ENCODE results near the gene BCL2. TPM values are rescaled to one million over a fixed set of nuclear protein-coding genes. Genes with fewer than 3 reads are reported as not detected.

Gene BCL2
- total and polyA plus RNA-seq, 4 experiments from 2014 or later: 28.5 to 50.4 (median 41.8) TPM

DNA sequence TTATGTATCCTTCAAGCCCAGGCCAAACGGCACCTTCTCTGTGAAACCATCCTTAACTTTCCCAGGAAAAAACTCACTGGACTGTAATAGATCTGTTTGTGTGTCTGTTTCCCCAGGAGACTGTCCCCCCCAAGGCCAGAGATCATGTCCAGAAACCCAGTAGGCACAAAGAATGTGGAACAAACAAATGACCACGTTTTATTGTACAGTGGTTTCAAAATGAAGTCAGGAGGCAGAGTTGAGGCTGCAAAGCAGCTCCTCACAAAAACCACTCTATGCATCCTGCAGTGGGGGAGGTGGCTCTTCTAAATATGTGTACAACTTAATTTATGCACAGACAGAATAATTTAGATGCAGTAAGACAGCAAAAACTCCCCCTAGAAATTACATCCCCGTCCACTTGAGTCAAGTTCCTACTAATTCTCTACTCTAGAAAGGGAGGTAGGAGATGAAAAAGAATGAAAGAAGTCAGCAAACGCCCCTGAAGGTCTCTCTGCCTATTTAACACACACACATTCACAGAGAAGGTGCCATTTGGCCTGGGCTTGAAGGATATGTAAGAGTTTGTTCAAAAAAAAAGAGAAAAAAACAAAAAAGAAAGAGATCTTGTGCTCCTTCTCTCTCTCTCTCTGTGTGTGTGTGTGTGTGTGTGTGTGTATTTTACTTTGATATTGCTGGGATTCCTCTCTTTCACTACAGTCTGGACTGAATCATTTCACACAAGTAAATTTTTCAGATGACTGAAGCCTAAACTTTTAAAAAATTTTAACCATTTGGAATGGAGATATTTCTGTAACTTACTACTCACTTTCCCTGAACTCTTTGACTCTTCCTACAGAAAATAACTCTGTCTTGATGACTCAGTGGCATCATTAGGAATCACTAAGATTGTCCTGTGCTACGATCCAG, 19.5 kb downstream of the BCL2 start:
- Mint-ChIP-seq H3K9me3 (no peaks in the 10 kb centered on the region), H3K27me3 (no peaks in the 10 kb centered on the region), H3K4me3 (peak overlapping the region; percentile 20 to 87 (median 76)), H3K27ac (peak overlapping the region; percentile 87 to 96 (median 93)), H3K36me3 (peaks cover 42 to 59% of the 10 kb centered on the region in 2 donors), H3K4me1 (peaks cover 64 to 92% (median 73%) of the 10 kb centered on the region in 4 donors)
- CTCF ChIA-PET (ENCODE audit: partially characterized antibody): interaction anchor here (0.6 to 5.2 kb wide), 10 partner anchors 10 to 165 kb away, joined by 3 to 57 read pairs (median 5); partner anchors contain the start of gene BCL2
- Histone ChIP-seq H3K9me3 (ENCODE audit: control insufficient read depth in 1 of 2, low read length in 2 of 2) (no peaks in the 10 kb centered on the region), H3K27ac (ENCODE audit: low read depth, low read length) (peak overlapping the region; percentile 22), H3K36me3 (ENCODE audit: insufficient read depth, low read length) (peaks cover 4% of the 10 kb centered on the region), H3K4me1 (ENCODE audit: insufficient read depth, low read length) (peaks cover 90% of the 10 kb centered on the region), H3K27me3 (ENCODE audit: insufficient read depth, low read length) (no peaks in the 10 kb centered on the region), H3K4me3 (ENCODE audit: low read length in 2 of 2) (no peak overlapping the region)
- POLR2A ChIA-PET (ENCODE audit: partially characterized antibody): interaction anchor here (0.6 to 11.8 kb wide), 17 partner anchors 7 to 166 kb away, joined by 3 to 137 read pairs (median 11); partner anchors contain the start of gene BCL2
- intact Hi-C loops (cut with micrococcal nuclease): loop anchor here (1.0 kb wide), 1 partner anchor 9 kb away; no protein-coding TSS in a partner anchor
- peak in 2 of 5 donors; percentile 21 to 53 for DNase-seq

DNA sequence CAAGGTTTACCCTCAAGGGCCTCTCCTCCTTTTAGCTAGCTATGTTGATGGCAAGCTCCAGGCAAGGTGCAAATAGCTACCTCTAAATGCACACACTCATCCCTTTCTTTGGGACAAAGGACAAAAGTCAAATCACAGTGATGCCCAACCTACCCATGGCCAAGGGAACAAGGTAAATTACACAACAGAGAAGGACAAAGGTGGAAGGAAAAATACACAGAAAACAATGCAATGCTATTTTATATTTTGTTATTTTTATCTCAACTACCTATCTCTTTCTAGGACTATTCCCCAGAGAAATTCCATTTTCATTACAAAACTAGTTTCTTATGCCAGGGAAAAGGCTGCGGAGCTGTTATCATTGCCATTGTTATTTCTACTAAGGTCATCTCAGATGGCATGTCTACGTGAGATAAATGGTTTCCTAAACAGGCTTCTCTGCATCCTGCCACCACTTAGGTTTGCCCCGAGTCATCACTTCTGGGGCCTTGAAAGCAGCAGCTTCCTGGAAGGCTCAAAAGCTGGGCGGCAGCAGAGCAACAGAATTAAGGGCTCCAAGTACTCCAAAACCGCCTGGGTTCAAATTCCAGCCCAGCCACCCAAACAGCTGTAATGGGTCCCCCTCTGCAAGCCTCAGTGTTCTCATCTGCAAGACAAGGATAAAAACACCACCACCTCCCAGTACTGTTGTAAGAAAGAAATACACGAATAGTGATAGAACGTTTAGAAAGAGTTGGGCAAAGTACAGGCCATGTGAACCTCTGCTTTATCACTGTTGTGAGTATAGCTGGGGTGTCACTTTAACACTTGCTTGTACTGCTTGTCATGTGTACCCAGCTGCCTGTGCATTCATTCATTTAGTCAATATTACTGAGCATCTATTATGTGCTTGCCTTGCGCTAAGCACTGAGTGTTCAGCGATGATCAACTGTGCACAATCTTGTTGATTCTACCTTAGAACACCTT, 20.9 kb downstream of the BCL2 start:
- peak overlapping the region; percentile 60 to 87 (median 75) for H3K4me3 Mint-ChIP-seq
- H3K9me3 Mint-ChIP-seq: no peaks in the 10 kb centered on the region
- no peaks in the 10 kb centered on the region for H3K27me3 Mint-ChIP-seq
- Histone ChIP-seq H3K9me3 (ENCODE audit: control insufficient read depth in 1 of 2, low read length in 2 of 2) (no peaks in the 10 kb centered on the region), H3K4me3 (ENCODE audit: low read length in 2 of 2) (peak overlapping the region in 1 of 2 donors; percentile 1), H3K27me3 (ENCODE audit: insufficient read depth, low read length) (no peaks in the 10 kb centered on the region), H3K4me1 (ENCODE audit: insufficient read depth, low read length) (peaks cover 82% of the 10 kb centered on the region), H3K36me3 (ENCODE audit: insufficient read depth, low read length) (peaks cover 4% of the 10 kb centered on the region), H3K27ac (ENCODE audit: low read depth, low read length) (peak overlapping the region; percentile 28)
- intact Hi-C loops (cut with micrococcal nuclease): loop anchor here (1.0 kb wide), 2 partner anchors 7 to 18 kb away; no protein-coding TSS in a partner anchor
- H3K4me1 Mint-ChIP-seq: peaks cover 63 to 80% (median 67%) of the 10 kb centered on the region in 4 donors
- ChIA-PET POLR2A (ENCODE audit: partially characterized antibody) (interaction anchor here (0.8 to 11.8 kb wide), 22 partner anchors 9 to 164 kb away, joined by 3 to 137 read pairs (median 6); partner anchors contain the start of gene BCL2), CTCF (ENCODE audit: partially characterized antibody) (interaction anchor here (1.0 to 5.2 kb wide), 12 partner anchors 8 to 144 kb away, joined by 3 to 57 read pairs (median 5); partner anchors contain the start of gene BCL2)
- H3K27ac Mint-ChIP-seq: peak overlapping the region; percentile 87 to 97 (median 93)
- H3K36me3 Mint-ChIP-seq: peaks cover 46 to 62% of the 10 kb centered on the region in 2 donors
- peak in 3 of 5 donors; percentile 39 to 41 (median 41) for DNase-seq

DNA sequence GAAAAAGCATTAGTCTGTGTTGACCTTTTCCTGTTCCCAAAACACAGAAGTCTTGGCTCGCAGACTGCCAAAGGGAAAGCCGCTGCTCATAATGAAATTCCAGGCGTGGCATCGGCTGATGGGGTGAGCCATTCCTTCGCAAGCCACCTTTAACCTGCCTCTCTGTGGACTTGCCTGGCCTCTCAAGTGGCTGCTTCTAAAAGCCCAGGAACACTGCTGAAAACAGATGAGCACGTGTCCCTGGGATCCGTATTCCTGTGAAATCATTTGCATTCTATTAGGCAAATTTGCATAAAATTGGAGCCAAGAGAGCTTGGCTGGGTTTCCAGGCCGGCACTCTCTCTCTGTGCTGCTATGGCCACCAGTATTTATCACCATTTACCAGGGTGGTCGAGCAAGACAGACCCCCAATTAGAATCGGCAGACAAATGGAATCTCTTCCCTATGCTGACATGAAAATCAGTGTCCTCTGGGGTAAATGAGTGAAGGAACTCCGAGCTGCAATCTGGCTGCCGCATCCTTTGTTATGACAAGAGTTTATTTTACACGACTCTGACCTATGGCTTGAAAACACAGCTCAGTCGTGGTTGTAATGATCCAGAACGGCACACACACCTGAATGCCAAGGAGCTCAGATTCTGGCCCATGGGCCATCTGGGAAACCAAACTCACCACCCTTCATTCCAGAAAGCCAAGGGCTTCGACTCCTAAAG, 21.7 kb downstream of the BCL2 start:
- H3K9me3 ChIP-seq (ENCODE audit: control insufficient read depth in 1 of 2, low read length in 2 of 2): no peaks in the 10 kb centered on the region
- H3K27me3 ChIP-seq (ENCODE audit: insufficient read depth, low read length): no peaks in the 10 kb centered on the region
- Mint-ChIP-seq H3K4me3 (peak overlapping the region in 2 of 8 donors; percentile 30 to 78), H3K27ac (peak overlapping the region; percentile 33 to 96 (median 93)), H3K4me1 (peaks cover 59 to 72% (median 67%) of the 10 kb centered on the region in 4 donors), H3K27me3 (no peaks in the 10 kb centered on the region), H3K36me3 (peaks cover 53 to 66% of the 10 kb centered on the region in 2 donors), H3K9me3 (no peaks in the 10 kb centered on the region)
- no peak overlapping the region for H3K4me3 ChIP-seq (ENCODE audit: low read length in 2 of 2)
- ChIA-PET POLR2A (ENCODE audit: partially characterized antibody) (interaction anchor here (0.8 to 11.8 kb wide), 18 partner anchors 8 to 145 kb away, joined by 3 to 137 read pairs (median 6); partner anchors contain the start of gene BCL2), CTCF (ENCODE audit: partially characterized antibody) (interaction anchor here (1.0 to 5.2 kb wide), 9 partner anchors 10 to 143 kb away, joined by 3 to 57 read pairs (median 7); partner anchors contain the start of gene BCL2)
- no peak for DNase-seq
- peaks cover 4% of the 10 kb centered on the region for H3K36me3 ChIP-seq (ENCODE audit: insufficient read depth, low read length)
- peaks cover 82% of the 10 kb centered on the region for H3K4me1 ChIP-seq (ENCODE audit: insufficient read depth, low read length)
- intact Hi-C loops (cut with micrococcal nuclease): loop anchor here (1.0 kb wide), 1 partner anchor 18 kb away; no protein-coding TSS in a partner anchor
- H3K27ac ChIP-seq (ENCODE audit: low read depth, low read length): peak overlapping the region; percentile 28

DNA sequence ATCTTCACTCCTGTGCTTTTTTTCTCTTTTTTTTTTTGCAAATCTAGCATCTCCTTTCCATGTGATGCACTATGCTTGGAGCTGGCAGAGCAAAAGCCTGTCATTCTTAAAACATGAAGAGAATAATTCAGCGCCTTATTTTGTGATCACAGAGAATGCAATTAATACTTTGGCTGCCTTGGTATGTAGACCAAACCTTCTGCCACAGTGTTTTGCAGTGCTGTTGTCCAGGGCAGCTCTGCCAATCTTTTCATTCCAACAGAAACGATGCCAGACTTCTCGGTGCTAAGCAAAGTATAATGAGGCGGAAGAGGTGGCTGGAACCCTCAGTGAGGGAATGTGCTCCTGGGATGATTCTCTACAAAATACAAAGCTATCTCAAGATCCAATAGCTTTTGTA, 25.6 kb downstream of the BCL2 start:
- no peak for DNase-seq
- intact Hi-C loops (cut with micrococcal nuclease): no loop called here
- Mint-ChIP-seq H3K4me3 (peak overlapping the region in 5 of 8 donors; percentile 11 to 64 (median 23)), H3K36me3 (peaks cover 34 to 51% of the 10 kb centered on the region in 2 donors), H3K9me3 (peaks cover 0 to 2% (median 0%) of the 10 kb centered on the region in 8 donors), H3K4me1 (peaks cover 20 to 65% (median 49%) of the 10 kb centered on the region in 4 donors), H3K27me3 (no peaks in the 10 kb centered on the region), H3K27ac (peak overlapping the region in 6 of 7 donors; percentile 5 to 86 (median 72))
- H3K9me3 ChIP-seq (ENCODE audit: control insufficient read depth in 1 of 2, low read length in 2 of 2): no peaks in the 10 kb centered on the region
- CTCF ChIA-PET (ENCODE audit: partially characterized antibody): interaction anchor here (0.6 to 9.8 kb wide), 4 partner anchors 24 to 139 kb away, joined by 3 to 93 read pairs (median 4); partner anchors contain the start of gene BCL2
- POLR2A ChIA-PET (ENCODE audit: partially characterized antibody): interaction anchor here (0.6 to 8.5 kb wide), 11 partner anchors 8 to 139 kb away, joined by 3 to 83 read pairs (median 6); partner anchors contain the start of gene BCL2
- H3K27ac ChIP-seq (ENCODE audit: low read depth, low read length): no peak overlapping the region
- H3K36me3 ChIP-seq (ENCODE audit: insufficient read depth, low read length): peaks cover 8% of the 10 kb centered on the region
- peaks cover 82% of the 10 kb centered on the region for H3K4me1 ChIP-seq (ENCODE audit: insufficient read depth, low read length)
- H3K27me3 ChIP-seq (ENCODE audit: insufficient read depth, low read length): no peaks in the 10 kb centered on the region
- H3K4me3 ChIP-seq (ENCODE audit: low read length in 2 of 2): no peak overlapping the region

DNA sequence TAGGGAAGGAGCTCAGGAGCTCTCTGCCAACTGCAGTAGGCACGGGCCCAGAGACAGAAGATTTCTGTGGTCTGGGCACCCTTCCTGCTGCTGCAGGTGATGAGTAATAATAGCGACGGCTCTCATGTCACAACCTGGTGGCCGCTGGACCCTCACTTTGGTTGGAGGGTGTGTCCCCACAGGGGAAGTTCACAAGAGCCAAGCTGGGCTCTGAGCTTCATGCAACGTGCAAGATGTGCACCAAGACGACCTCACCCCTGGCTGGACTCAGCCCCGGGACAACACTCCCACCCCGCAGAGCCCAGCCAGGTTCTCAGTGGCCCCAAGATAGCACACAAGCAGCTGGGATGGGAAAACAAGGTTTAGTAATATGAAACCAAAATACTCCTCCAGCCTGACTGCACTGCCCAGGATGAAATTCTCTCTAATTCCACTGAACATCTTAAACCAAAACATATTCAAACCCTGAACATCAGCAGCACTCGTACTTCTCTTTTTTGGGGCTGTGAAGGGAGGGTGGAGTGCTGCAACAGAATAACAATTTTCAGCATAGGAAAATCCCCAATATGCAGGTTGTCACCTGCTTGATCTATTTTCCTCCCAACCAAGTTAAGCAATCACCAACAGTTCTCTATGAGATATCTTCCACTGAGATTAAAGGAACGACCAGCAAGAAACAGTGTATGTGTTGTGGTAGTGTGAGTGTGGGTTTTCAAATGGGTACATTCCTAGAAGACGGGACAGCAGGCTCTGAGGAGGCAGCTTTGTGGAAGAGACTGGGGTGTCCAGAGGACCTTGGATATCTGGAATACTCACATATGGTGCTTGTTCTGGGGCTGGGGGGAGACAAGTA, 26.5 kb downstream of the BCL2 start:
- Histone ChIP-seq H3K9me3 (ENCODE audit: control insufficient read depth in 1 of 2, low read length in 2 of 2) (no peaks in the 10 kb centered on the region), H3K4me3 (ENCODE audit: low read length in 2 of 2) (peak overlapping the region in 1 of 2 donors; percentile 20), H3K27me3 (ENCODE audit: insufficient read depth, low read length) (no peaks in the 10 kb centered on the region), H3K36me3 (ENCODE audit: insufficient read depth, low read length) (peaks cover 10% of the 10 kb centered on the region), H3K27ac (ENCODE audit: low read depth, low read length) (peak overlapping the region; percentile 27), H3K4me1 (ENCODE audit: insufficient read depth, low read length) (peaks cover 82% of the 10 kb centered on the region)
- peak in 1 of 5 donors; percentile 59 for DNase-seq
- H3K4me3 Mint-ChIP-seq: peak overlapping the region in 5 of 8 donors; percentile 28 to 86 (median 76)
- H3K27me3 Mint-ChIP-seq: no peaks in the 10 kb centered on the region
- peak overlapping the region in 6 of 7 donors; percentile 65 to 90 (median 84) for H3K27ac Mint-ChIP-seq
- H3K4me1 Mint-ChIP-seq: peaks cover 11 to 56% (median 40%) of the 10 kb centered on the region in 4 donors
- ChIA-PET CTCF (ENCODE audit: partially characterized antibody) (interaction anchor here (1.3 to 9.8 kb wide), 4 partner anchors 25 to 272 kb away, joined by 3 to 93 read pairs (median 4); partner anchors contain the start of gene BCL2), POLR2A (ENCODE audit: partially characterized antibody) (interaction anchor here (0.6 to 8.5 kb wide), 17 partner anchors 8 to 138 kb away, joined by 3 to 83 read pairs (median 6); partner anchors contain the start of gene BCL2)
- intact Hi-C loops (cut with micrococcal nuclease): no loop called here
- peaks cover 0 to 2% (median 0%) of the 10 kb centered on the region in 8 donors for H3K9me3 Mint-ChIP-seq
- peaks cover 34 to 47% of the 10 kb centered on the region in 2 donors for H3K36me3 Mint-ChIP-seq

Data from CD4-positive, alpha-beta memory T cell (primary cell).